Caki2 (cell line): ENCODE data around the gene CNPY1. TPM values are rescaled to one million over a fixed set of nuclear protein-coding genes. Genes with fewer than 3 reads are reported as not detected.

Experiments used
- DNase-seq: peaks from one replicate; pipeline ENCODE4 v3.0.0-alpha.2; 2015; ENCODE audit warnings: low read depth
- in situ Hi-C: cut with HindIII; loops from 2 replicates; pipeline ENCODE4 v1.10.0; 2016; ENCODE audit warnings: low sequenced_read_pairs, low pct_unique_long_range_greater_than_20kb, mixed read lengths
- total RNA-seq: library from RNA; depleted of rRNA; stranded (reverse); fragments of >200 nt; shearing (Covaris generic); gene quantifications from 2 replicates; pipeline ENCODE4 v1.2.3, GENCODE V29; 2014; ENCODE audit warnings: low replicate concordance

Gene CNPY1
- total RNA-seq, 1 experiment from 2014 or later, result not detected

GRCh38 chr7:155487509-155488482 lies 58.6 kb downstream of the CNPY1 start:
- DNase-seq, result no peak
- in situ Hi-C loops, result no loop called here

DNA sequence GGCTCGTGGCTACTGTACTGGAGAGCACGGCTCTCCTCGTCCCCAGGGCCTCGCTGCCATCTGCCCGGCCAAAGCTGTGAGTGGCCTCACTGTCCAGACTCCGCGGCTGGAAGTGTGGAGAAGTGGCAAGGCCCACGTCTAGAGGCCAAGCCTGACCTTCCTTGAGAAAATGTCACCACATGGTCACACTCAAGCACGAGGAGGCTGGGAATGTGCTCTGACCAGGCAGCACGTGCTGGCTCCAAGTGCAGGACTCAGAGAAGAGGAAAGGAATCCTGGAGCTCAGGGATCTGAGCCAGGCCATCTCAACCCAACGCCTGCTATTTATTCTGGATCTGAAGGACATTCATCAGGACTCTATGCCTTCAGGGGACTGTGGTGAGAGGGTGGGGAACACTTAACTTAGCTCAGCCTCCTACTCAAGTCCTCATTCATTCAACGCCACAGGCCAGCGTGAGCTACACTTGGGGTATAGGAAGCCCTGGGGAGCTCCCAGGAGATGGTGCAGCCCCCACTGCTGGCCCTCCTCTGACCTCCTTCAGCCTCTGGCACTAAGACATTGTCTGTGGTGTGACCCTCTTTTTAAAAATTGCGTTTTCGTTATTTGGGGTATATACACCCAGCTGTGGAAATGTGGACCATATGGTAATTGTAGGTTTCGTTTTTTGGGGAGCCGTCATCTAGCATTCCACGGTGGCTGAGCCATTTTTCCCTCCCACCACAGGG lies 59.4 kb downstream of the CNPY1 start:
- DNase-seq, result no peak
- in situ Hi-C loops, result no loop called here

DNA sequence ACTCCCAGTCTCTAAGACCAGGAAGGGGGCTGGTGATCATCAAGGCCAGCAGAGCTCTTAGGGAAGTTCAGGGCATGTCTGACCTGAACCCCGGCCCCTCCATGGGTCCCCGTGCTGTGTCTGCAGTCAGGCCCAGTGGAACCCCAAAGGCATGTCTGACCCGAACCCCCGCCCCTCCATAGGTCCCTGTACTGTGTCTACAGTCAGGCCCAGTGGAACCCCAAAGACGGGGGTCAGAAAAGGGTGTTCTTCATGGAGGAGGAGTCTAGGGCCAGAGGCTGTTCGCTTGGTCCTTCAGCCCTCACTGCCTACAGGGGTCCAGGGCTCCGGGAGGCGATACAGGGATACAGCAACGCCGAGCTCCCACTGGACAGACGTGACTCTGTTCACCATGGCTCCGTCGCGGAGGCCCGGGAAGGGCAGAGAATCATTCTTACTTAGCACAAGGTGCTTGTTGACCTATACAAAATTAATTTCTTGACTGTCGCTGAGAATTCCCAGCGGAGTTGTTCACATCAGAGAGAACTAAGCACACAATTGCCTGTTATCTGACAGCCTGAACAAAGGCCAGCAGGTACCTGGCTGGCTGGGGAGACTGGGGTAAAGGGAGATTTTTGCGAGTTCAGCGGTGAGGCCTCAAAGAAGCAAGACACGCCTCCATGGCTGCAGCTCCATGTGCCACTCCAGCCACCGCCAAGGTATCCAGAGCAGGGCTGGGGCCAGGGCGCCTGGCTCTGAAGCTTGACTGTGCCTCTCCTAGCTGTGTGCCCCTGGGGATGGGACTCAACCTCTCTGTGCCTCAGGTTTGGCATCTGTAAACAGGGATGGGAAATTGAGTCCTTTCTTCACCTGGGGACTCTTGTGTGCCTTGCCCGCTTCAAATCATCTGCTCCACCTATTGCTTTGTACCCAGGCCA lies 61.6 kb downstream of the CNPY1 start:
- in situ Hi-C loops, result no loop called here
- DNase-seq, result no peak

DNA sequence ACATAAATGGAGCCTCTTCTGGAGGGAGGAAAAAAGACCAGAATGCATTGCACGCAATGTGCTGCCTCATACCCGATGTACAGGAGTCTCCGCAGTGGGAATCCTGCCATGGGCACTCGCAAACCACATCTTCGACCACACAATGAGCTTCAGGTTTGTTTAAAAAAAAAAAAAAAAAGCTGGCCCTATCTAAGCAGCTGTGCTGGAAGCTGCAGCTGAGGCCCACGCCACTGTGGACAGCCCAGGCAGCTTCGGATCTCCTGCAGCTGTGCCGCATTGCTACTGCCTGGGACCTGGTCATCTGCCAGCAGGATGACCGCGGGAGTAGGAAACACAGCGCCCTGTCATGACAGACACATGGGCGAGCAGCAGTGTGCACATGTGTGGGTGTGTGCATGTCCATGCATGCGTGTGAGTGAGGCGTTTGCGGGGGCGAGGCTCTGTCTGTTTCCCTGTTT lies 62.5 kb downstream of the CNPY1 start:
- in situ Hi-C loops, result no loop called here
- no peak for DNase-seq

DNA sequence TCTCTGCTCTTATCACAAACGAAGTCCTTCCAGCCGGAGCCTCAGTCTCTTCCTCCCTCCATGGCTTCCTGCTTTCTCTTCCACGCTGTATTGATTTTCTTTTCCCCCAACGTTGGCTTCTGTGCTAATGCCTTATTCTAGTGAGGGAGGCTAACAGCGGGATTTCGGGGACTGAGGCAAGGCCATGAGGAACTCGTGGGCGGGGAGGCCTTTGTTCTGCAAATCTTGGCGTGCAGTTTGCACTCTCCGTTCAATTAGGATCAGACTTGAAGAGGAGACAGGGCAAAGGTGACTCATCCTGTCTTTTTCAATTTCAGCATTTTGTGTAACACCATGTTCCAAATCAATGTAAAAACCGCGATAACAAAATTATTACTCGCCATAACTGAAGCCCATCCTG lies 63.1 kb downstream of the CNPY1 start:
- DNase-seq, result no peak
- in situ Hi-C loops, result no loop called here

DNA sequence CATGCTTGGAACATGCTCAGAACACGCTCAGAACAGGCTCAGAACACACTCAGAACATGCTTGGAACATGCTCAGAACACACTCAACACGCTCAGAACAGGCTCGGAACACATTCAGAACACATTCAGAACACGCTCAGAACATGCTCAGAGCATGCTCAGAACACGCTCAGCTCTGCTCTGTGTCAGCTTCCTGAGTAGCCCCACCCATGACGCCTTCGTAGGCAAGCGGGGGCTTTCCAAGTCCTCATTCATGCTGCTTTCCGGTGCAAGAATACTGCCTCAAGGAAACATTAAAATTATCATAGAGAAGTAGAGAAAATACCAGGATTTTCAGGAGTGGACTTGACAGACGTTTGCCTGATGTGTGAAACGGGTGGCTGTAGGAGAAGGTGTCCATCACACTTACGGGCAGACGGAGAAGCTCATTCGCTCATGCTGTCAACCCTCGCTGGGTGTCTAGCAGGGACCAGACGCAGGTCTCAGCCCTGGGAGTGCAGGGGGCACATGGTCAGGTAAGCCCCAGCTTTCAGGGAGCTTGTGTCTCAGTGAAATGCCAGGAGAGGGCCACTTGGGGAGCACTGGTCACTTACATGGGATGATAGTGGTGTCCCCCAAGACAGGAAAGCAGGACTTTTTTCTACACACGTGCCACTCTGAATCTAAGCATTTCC lies 63.7 kb downstream of the CNPY1 start:
- in situ Hi-C loops, result no loop called here
- no peak for DNase-seq

DNA sequence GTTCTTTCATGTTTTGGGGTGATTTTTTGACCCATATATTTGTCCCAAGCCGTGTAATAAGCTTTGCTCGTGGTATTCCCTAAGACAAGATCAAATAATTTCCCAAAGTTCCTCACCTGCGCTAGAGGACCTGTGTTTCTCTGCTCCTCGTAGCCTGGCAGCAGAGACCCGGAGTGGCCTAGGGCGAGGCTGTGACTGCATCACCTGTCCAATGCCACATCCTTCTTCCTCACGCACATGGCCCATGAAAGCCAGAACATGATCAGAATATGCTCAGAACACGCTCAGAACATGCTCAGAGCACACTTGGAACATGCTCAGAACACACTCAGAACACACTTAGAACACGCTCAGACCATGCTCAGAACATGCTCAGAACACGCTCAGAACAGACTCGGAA lies 64.6 kb downstream of the CNPY1 start:
- no peak for DNase-seq
- in situ Hi-C loops, result no loop called here

DNA sequence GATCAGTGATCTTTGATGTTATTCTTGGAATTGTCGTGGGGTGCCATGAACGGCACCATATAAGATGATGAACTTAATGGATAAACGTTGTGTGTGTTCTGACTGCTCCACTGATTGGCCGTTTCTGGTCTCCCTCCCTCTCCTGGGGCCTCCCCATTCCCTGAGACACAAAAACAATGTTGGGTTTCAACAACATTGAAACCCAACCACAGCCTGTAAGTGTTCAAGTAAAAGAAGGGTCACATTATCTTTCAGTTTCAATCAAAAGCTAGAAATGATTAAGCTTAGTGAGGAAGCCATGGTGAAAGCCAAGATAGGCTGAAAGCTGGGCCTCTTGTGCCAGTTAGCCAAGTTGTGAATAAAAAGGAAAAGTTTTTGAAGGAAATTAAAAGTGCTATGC lies 68.9 kb downstream of the CNPY1 start:
- no peak for DNase-seq
- in situ Hi-C loops, result no loop called here

GRCh38 chr7:155471718-155472117 lies 74.6 kb downstream of the CNPY1 start:
- DNase-seq, result peak; percentile 46
- in situ Hi-C loops, result no loop called here

GRCh38 chr7:155470686-155471638 lies 75.4 kb downstream of the CNPY1 start:
- in situ Hi-C loops, result no loop called here
- peak; percentile 75 for DNase-seq

- in situ Hi-C loops, result no loop called here
- no peak for DNase-seq
These were observed 76.2 kb downstream of the CNPY1 start for GRCh38 chr7:155470186-155470487.

DNA sequence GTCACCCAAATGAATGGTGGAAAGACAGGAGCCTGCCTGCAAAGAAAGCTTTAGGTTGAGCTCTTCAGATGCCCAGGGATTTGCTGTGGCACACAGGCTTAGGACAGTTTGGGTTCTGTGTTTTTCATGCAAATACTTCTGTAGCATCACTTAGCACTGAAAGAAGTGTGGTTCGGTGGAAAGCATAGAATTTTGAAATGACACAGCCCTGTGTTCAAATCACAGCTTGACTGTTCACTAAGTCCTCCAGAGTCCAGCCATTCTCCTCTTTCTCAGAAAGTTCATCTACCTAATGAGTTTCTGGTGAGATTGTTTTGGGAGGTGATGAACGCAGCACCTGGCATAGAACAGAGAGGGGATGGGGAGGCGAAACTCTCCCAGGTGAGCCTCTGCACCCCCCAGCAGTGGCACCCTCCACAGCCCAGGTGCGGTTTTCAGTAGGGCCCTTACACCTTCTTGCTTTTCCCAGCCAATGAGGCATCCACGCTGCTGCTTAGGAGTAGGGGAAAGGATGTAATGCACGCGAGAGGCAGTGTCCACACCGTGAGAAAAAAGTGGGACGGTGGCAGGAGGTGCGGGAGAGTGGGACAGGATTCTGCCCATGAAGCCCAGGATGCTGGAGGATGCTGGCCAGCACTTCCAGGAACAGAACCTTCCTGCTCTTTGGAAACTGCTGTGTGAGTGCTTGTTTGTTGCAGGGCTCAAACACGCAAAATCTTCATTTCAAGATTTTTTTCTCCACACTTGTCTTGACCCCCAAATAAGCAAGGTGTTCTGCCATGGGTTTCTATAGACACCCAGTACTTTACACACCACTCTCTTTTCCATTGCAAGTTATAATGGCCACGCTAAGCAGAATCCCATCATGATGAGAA lies 76.8 kb downstream of the CNPY1 start:
- DNase-seq, result no peak
- in situ Hi-C loops, result no loop called here

- in situ Hi-C loops, result no loop called here
- no peak for DNase-seq
These were observed 77.6 kb downstream of the CNPY1 start for GRCh38 chr7:155468785-155469148.

DNA sequence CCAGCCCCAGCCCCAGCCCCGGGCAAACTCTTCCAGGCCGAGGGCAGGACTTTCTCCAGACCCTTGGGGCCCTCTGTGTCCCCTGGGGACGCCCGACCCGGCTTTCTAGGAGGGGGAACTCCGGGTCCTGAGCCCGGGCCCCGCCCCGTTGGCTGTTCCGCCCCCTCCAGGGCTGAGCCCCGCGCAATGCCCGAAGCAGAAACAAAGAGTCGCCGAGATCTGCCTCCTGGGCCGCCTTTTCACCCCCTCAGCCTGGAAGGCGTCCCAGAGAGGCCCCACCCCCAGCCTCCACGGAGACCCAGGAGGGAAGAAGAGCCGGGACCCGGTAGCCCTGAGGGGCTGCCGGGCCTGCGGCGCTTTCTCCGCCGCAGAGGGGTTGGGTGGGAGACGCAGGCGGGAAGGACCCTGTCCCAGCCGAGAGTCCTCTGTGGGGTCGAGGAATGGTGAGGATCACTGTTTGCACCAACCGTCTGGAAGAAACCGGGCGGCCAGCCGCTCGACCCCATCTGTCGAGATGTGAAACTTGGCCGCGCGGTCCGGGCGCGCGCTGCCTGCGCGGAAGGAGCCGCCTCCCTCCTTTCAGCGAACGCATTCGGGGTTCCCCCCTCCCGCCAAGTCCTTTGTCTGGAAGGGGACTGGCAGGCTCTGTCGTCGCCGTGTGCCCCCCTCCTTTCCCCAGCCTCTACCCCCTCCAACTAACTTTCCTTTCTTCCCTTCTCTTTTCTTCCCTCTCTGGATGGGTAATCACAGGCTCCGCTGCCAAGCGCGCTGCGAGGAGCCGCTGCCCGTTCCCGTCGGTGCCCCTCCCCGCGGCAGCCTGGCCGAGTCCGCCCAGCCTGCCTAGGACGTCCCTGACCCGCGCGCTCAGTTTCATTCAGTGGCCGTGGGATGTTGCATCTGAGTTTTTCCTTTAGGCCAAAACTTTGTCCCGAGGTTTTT lies 78.2 kb downstream of the CNPY1 start:
- peak; percentile 22 for DNase-seq
- in situ Hi-C loops, result no loop called here
